Heart left ventricle (tissue), 13 donors: ENCODE measurements around the gene GPC6.

Source experiments
- POLR2A ChIP-seq, 2 donors: fragments of 450-650 bp; IDR thresholded peaks; one replicate each; pipeline ENCODE4 v1.6.1; 2017; ENCODE audit warnings: antibody characterized with exemption in 2 of 2, mild to moderate bottlenecking in 2 of 2, moderate library complexity in 2 of 2
- TF ChIP-seq, protein P1 (sequence below), 12 donors: fragments of 200-600 bp; sonication (generic) in 4 of 12; IDR thresholded peaks; one replicate each; pipeline versions ENCODE4 v1.5.0 to v1.8.0; 2018 to 2022; ENCODE audit warnings: antibody characterized with exemption in 12 of 12, mild to moderate bottlenecking in 5 of 12
- donor health status: ischemic (EF 13 %, LVEDD 7.1; RV severe dilation, severe dysfunction).
- donor health status: DM: no; HTN: yes; CAD: no.
- donor health status: DM: no; HTN: no; CAD: no.
- donor health status: ischemic (EF 25% LVEDD 6.9; RV normal size, moderate dysfunction).
- donor health status: ischemic (EF 25% LVEDD 5.7; RV mildly dilated, moderate dysfunction).
- donor health status: ischemic (EF 35%, LVEDD 5.7; RV mildly dilated, moderate dysfunction).
- donor health status: nonischemic (EF 11% LVEDD 7.7; RV severe dilation, severe dysfunction).
- donor health status: DM: yes; HTN: yes; CAD: no.
- donor health status: PGD.
- donor health status: ischemic (EF 29% LVEDD 5.4; RV normal size, mild dysfunction).
- donor health status: nonischemic (EF 23%, LVEDD 6.1; RV moderate dilation, normal function).

DNA sequence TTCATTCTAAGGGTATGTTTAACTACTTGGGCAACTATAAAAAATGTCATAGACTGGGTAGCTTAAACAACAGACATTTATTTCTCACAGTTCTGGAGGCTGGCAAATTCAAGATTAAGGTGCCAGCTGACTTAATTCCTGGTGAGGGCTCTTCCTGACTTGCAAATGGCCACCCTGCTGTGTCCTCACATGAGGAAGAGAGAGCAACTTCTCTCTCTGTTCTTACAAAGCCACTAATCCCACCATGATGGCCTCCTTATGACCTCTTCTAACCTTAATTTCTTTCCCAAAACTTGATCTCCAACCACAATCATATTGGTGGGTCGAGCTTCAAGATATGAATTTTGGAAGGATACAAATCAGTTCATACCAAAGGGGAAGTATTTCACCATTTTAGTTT lies 853.9 kb downstream of the GPC6 start:
- TF ChIP-seq POLR2A (IDR thresholded peaks at IDR 0.05): no peak
- TF ChIP-seq, protein P1, sequence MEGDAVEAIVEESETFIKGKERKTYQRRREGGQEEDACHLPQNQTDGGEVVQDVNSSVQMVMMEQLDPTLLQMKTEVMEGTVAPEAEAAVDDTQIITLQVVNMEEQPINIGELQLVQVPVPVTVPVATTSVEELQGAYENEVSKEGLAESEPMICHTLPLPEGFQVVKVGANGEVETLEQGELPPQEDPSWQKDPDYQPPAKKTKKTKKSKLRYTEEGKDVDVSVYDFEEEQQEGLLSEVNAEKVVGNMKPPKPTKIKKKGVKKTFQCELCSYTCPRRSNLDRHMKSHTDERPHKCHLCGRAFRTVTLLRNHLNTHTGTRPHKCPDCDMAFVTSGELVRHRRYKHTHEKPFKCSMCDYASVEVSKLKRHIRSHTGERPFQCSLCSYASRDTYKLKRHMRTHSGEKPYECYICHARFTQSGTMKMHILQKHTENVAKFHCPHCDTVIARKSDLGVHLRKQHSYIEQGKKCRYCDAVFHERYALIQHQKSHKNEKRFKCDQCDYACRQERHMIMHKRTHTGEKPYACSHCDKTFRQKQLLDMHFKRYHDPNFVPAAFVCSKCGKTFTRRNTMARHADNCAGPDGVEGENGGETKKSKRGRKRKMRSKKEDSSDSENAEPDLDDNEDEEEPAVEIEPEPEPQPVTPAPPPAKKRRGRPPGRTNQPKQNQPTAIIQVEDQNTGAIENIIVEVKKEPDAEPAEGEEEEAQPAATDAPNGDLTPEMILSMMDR (IDR thresholded peaks at IDR 0.05): no peak
